IPS-NIHi7 (cell line): ENCODE data around the gene C2orf92.
"Not testable (repeated sequence)": the region's sequence is repeated elsewhere in the genome, so short reads cannot be mapped to it uniquely, and the experiment has no call there.

Source experiments
- DNase-seq: peaks from one replicate; pipeline ENCODE4 v3.0.0; 2012; ENCODE audit warnings: mixed read lengths; ENCODE audit errors: extremely low spot score

Gene C2orf92

DNA sequence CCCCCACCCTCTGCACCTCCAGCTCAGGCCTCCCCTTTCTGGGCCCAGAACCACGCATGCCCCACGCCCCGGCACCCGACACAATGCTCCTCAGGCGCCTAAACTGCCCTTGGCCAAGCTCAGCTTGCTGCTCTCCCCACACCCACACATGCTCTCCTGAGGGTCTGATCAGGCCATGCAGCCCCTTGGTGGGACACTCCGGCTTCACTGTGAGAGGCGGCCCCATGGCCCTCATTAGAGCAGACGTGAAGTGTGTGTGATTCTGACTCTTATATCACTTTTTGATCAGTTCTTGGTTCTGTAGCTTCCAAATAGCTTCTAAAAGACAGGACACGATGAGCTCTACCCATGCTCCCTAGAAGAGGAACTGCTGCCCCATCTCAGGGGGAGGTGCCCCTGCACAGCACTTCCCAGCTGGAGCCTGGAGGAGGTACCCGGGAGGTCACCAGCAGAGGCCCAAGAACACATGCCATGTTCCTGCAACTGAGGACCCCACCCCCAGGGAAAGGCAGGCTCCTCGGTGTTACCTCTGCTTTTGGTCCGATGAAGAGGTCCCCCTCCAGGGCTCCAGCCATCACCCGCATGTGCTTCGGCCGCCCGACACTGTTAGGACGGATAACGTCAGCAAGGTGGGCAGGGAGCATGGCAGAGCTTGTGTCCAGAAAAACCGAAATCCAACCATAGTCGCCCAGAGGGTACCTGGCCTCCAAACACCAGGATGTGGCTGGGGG lies 9.3 kb upstream of the C2orf92 start:
- DNase-seq = no peak

DNA sequence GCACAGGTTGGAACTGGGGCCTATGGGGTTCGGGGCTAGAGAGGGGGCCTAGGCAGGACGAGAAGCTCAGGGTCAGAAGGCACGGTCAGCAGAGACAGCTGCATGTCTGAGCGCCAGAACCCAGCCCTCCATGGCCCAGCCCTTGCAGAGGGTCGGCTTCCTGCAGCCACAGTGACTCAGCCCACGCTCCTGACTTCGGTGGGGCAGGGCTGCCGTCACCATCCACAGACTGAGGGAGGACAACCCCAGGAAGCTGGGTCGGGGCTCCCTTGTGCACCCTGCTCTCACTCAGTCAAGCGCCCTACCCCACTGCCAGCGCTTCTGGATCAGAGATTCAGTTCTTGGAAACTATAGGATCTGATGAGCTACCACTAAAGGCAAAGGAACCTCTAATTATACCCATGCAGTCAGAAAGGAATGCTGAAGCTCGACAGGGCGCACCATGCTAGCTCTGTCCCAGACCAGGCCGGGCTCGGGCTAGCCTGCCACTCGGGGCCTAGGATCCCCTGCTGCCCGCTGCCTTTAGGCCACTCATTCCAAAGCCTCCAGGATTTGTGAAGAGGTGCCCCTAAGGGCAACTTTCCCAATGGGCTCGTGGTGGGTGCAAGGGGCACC lies 8.6 kb upstream of the C2orf92 start:
- DNase-seq = no peak

GRCh38 chr2:97661927-97662326 lies 7.6 kb upstream of the C2orf92 start:
- no peak for DNase-seq

GRCh38 chr2:97662386-97662894 lies 7.1 kb upstream of the C2orf92 start:
- peak; percentile 61 for DNase-seq

DNA sequence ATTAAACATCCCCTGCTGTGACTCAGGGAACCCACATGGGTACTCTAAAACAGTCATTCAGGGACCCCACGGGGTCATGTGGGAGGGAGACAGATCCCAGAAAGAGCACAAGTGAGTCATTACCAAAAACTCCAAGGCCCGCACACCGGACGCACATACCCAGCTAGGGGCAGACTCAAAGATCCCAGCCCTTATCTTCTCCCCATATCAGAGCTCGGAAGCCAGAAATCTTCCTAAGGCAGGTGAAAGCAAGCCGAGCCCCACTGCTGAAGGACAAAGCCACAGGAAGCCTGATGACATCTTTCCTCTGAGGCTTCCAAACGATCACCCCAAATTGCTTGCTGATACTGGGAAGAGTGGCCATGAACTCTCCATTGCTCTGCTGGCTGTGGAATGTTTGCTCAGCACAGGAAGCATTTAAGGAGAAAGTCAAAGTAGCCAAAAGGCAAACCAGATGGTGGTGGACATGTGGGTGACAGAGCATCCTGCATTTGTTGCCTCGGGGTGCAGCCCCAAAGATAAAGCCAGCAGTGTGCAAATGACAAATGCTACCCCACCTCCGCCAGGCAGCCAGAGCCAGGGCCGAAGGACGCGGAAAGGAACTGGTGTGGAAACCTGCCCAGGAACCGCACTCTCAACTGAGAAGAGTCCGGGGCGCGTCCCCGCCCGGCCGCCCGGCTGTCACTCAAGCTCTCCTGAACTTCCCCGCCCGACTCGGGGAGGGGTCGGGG lies 6.5 kb upstream of the C2orf92 start:
- peak; percentile 69 for DNase-seq

DNA sequence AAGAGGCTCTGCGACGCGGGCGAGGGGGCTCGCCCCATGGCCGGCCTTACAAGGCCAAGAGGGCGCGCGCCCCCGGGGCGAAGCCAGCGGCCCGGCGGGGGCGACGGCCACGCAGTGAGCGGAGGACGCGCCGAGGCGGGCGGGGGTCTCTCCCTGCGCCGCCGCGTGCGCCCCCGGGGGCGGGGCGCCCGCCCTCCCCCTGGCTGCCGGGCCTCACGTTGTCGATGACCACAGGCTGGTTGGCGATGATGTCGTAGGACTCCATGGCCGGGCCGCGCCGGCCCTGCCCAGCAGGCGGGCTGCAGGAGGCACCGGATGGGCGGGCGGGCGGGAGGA lies 5.9 kb upstream of the C2orf92 start:
- DNase-seq = no peak

DNA sequence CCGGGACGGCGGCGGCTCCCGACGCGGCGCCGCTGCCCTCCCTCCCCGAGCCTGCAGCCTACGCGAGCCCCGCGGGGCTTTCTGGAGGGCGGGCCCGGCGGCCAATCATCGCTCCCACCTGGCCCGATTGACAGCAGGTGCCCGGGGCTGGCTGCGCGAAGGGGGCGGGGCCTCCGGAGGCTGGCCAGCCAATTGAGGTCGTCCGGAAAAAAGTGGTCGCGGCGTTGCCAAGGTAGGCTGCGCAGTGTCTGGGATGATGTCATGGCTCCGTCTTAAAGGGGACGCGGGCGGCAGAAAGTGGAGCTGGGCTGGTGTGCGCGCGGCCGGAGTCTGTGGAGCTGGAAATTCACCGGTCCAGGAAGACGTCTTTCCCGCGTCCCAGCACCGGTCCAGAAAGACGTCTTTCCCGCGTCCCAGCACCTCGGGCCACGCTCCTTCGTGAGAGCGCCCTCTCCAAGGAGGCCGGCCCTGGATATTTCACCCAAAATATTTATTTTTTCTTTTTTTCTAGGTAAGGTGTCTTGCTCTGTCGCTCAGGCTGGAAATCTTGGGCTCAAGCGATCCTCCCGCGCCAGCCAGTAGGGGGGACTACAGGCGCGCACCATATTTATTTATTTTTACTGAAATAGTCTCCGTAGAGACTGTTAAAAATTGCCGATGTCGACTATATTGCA lies 5.4 kb upstream of the C2orf92 start, which contains the start of gene ACTR1B:
TSS of gene ACTR1B (minus strand) at position 83 of the 674 bp plus-strand sequence. CDS start 154 bp downstream, outside the sequence.
- DNase-seq = peak; percentile 97

GRCh38 chr2:97664636-97664970 lies 4.9 kb upstream of the C2orf92 start:
- no peak for DNase-seq

GRCh38 chr2:97670471-97670870 lies 958 bp downstream of the C2orf92 start:
- no peak for DNase-seq

- DNase-seq = no peak
Observed at GRCh38 chr2:97671526-97671925, 2.0 kb downstream of the C2orf92 start.

GRCh38 chr2:97672606-97673140 lies 3.2 kb downstream of the C2orf92 start:
- DNase-seq = not testable (repeated sequence)

DNA sequence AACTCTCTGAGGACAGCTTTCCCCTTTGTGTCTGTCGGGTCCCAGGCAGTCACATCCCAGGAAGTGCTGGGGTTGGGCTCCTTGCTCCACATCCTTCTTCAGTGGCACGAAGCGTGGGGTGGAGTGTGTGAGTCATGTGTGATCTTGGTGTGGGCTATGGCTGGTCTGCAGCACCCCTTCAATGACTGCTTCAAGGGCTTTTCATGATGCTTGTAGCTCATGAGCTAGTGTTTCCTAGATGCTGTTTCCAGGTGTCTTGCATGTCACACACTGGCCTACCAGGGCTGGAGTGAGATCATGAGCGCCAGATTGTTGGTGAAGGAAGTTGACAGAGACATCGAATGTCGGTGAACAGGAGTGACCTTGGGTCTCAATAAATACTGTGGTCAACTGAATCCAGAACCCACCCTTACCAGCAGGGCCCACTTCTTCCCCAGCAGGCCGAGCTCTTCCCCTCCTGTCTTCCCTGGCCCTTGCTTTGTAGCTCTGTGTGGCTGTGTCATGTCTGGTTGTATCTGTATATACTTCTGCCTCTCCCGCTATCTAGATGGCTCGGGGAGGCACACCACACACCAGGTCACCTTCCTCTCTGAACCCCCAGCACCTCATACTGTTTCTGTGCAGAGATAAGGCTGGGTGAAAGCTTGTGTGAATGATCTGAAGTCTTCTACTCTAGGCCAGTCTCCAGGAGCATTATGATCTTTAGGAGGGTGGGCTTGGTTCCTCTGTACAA lies 3.8 kb downstream of the C2orf92 start:
- no peak for DNase-seq

- DNase-seq = no peak
Observed at GRCh38 chr2:97673915-97674283, 4.4 kb downstream of the C2orf92 start.

DNA sequence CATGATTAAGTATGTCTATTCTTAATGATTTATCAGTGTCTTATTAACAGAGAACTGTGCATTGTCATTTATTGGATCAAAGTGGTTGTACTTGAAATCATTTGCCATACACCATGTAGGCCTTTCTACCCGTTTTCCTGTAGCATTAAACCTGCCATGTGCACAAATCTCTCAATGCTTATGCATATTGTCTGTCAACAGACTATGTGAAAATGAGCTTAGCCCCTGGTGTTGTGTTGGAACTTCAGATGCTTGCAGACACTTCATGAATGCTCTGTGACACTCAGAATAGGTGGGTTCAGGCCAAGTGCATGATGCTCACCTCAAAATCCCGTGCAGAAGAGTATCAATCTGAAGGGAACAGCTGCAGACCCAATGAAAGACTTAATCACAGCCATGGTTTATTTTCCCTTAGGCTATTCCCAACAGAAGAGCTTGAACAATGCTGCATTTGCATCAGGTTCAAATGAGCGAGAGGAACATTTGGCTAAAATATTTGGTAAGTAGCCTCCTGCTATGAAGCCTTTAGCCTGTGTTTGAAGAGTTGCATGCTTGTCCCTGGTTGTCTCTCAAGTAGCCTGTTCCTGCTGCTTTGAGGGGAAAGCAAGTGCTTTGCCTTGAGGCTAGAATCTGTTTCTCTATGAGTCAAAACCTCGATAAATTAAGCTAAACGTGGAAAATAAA lies 6.1 kb downstream of the C2orf92 start:
- DNase-seq = no peak

DNA sequence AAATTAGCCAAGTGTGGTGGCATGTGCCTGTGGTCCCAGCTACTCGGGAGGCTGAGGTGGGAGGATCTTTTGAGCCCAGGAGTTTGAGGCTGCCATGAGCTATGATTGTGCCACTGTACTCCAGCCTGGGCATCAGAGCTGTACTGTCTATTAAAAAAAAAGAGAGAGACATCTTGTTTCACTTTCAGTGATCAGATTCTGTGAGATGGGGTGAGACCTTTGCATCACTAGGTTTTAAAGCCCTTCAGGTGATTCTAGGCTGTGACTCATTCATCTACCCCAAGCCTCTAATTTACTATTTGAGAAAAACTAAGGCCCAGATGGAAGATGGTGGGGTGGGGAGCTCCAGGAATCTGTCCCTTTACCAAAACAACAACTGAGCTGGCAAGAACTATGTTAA lies 7.1 kb downstream of the C2orf92 start:
- DNase-seq = no peak

- DNase-seq = no peak
Observed at GRCh38 chr2:97677480-97677879, 8.0 kb downstream of the C2orf92 start.

DNA sequence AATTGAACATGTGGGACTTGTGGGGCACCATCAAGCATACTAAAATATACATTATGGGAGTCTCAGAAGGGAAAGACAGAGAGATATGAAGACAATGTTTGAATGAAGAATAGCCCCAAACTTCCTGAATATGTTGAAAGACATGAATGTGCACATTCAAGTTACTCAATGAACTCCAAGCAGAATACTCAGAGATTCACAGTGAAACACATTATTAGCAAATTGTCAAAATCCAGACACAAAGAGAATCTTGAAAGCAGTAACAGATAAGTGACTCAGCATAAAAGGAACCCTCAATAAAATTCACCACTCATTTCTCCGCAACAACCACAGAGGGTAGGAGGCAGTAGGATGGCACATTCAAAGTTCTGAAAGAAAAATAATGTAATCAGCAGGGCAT lies 8.8 kb downstream of the C2orf92 start:
- DNase-seq = no peak

- not testable (repeated sequence) for DNase-seq
Observed at GRCh38 chr2:97687235-97687634, 17.7 kb downstream of the C2orf92 start.

GRCh38 chr2:97688062-97688827 lies 18.7 kb downstream of the C2orf92 start:
- DNase-seq = no peak

- DNase-seq = peak; percentile 65
Observed at GRCh38 chr2:97691166-97691565, 21.7 kb downstream of the C2orf92 start.
